ENCODE results near the gene ITSN2.

ITSN2 gene

GRCh38 chr2:24380820-24381219 lies 20.5 kb upstream of the ITSN2 start:
- TF ChIP-seq CTCF (IDR thresholded peaks at IDR 0.05; ENCODE audit: low read depth, low read length), result no peak
- no peak for DNase-seq (ENCODE audit: extremely low read depth, low read depth)

GRCh38 chr2:24375349-24376087 lies 15.2 kb upstream of the ITSN2 start:
- no peak for DNase-seq (ENCODE audit: extremely low read depth, low read depth)
- no peak for TF ChIP-seq CTCF (IDR thresholded peaks at IDR 0.05; ENCODE audit: low read depth, low read length)

- DNase-seq (ENCODE audit: extremely low read depth, low read depth), result no peak
- no peak for TF ChIP-seq CTCF (IDR thresholded peaks at IDR 0.05; ENCODE audit: low read depth, low read length)
Observed at GRCh38 chr2:24374301-24374700, 14.0 kb upstream of the ITSN2 start.

GRCh38 chr2:24372033-24372432 lies 11.7 kb upstream of the ITSN2 start:
- no peak for TF ChIP-seq CTCF (IDR thresholded peaks at IDR 0.05; ENCODE audit: low read depth, low read length)
- no peak for DNase-seq (ENCODE audit: extremely low read depth, low read depth)

- no peak for DNase-seq (ENCODE audit: extremely low read depth, low read depth)
- TF ChIP-seq CTCF (IDR thresholded peaks at IDR 0.05; ENCODE audit: low read depth, low read length), result no peak
Observed at GRCh38 chr2:24365826-24366225, 5.5 kb upstream of the ITSN2 start.

GRCh38 chr2:24365051-24365450 lies 4.7 kb upstream of the ITSN2 start:
- TF ChIP-seq CTCF (IDR thresholded peaks at IDR 0.05; ENCODE audit: low read depth, low read length), result no peak
- DNase-seq (ENCODE audit: extremely low read depth, low read depth), result no peak

- no peak for TF ChIP-seq CTCF (IDR thresholded peaks at IDR 0.05; ENCODE audit: low read depth, low read length)
- no peak for DNase-seq (ENCODE audit: extremely low read depth, low read depth)
Observed at GRCh38 chr2:24363301-24363700, 3.0 kb upstream of the ITSN2 start.

Data from AG09319 (cell line).